ENCODE data around the gene ERGIC1.

GRCh38 chr5:172869691-172870090 lies 35.6 kb downstream of the ERGIC1 start:
- TF ChIP-seq POLR2A (IDR thresholded peaks at IDR 0.05) (no peak), CTCF (IDR thresholded peaks at IDR 0.05) (no peak)

Measured in body of pancreas (tissue), 4 donors.